ENCODE results near the gene HSD3B2. TPM values are rescaled to one million over a fixed set of nuclear protein-coding genes. Genes with fewer than 3 reads are reported as not detected.

HSD3B2 gene
- total RNA-seq, 2 experiments from 2014 or later, result not detected

DNA sequence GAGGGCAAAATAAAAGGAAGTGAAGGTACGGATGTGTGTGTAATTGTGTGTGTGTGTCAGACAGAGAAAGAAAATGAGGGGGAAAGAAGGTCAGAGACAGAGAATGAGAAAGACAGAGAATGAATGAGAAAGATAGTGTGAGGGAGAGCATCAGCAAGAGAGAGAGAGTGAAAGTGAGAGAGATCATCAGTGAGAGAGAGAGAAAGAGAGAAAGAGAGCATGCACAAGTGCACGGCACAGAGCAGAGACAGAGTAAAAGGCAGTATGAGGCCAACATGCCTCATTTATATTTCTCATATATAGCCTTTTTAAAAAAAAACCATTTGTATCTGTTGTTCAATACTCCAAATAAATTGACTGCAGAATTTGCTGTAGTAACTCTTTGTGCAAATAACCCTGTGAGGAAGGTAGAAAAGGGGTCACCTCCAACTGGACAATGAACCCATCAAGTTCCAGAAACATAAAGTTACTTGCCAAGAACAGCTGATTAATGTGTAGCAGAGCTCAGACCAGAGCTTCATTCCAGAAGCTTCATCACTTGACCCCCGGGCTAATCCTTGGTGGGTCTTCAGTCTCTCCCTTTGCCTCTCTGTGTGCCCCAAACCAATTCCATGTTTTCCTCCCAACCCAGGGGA lies 1.2 kb downstream of the HSD3B2 start:
- H3K4me1 Mint-ChIP-seq, result no peaks in the 10 kb centered on the region
- no peaks in the 10 kb centered on the region for H3K27me3 Mint-ChIP-seq
- no peaks in the 10 kb centered on the region for H3K36me3 Mint-ChIP-seq
- no peak overlapping the region for H3K27ac Mint-ChIP-seq
- DNase-seq (no peak), ATAC-seq (no peak)
- CTCF ChIA-PET, result no interaction called here
- H3K9me3 Mint-ChIP-seq (ENCODE audit: low read depth), result no peaks in the 10 kb centered on the region
- H3K4me3 Mint-ChIP-seq, result no peak overlapping the region

DNA sequence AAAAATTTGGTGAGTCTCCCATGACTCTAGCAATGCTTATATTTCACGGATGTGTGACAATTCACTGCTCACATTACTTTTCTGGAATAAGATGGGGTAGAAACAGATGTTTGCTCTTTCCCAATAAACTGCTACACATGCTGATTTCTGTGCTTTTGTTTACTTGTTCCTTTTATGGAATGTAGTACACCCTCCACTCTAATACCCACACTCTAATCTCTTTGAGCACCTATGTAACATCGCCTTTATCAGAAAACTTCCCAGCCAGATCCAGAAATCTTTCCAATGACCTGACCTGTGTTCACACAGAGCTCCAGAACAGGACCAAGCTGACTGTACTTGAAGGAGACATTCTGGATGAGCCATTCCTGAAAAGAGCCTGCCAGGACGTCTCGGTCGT lies 4.2 kb downstream of the HSD3B2 start:
- Mint-ChIP-seq H3K4me1 (no peaks in the 10 kb centered on the region), H3K36me3 (no peaks in the 10 kb centered on the region), H3K4me3 (no peak overlapping the region), H3K9me3 (ENCODE audit: low read depth) (no peaks in the 10 kb centered on the region), H3K27me3 (no peaks in the 10 kb centered on the region), H3K27ac (no peak overlapping the region)
- CTCF ChIA-PET, result no interaction called here
- DNase-seq, result no peak
- no peak for ATAC-seq

DNA sequence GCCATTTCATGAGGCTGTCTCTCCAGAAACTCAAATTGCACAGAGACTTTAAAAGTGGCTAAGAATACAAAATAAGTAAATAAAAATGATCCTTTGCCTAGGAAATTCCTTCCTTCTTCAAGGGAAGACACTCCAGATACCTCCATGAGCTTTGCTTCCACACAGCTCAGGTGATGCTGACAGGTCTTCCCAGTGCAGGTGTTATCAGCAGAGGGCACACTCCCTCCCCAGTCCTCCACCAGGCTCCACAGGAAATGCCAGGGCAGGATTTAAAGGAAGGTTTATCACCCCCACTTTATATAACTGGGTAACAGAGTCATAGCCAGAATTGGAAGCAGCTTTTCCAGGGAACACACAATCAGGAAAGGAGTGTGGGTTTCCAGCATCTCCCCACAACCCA lies 5.7 kb downstream of the HSD3B2 start:
- CTCF ChIA-PET, result no interaction called here
- Mint-ChIP-seq H3K27me3 (no peaks in the 10 kb centered on the region), H3K36me3 (no peaks in the 10 kb centered on the region), H3K9me3 (ENCODE audit: low read depth) (no peaks in the 10 kb centered on the region), H3K4me3 (no peak overlapping the region), H3K27ac (no peak overlapping the region), H3K4me1 (no peaks in the 10 kb centered on the region)
- ATAC-seq, result no peak
- DNase-seq, result no peak

DNA sequence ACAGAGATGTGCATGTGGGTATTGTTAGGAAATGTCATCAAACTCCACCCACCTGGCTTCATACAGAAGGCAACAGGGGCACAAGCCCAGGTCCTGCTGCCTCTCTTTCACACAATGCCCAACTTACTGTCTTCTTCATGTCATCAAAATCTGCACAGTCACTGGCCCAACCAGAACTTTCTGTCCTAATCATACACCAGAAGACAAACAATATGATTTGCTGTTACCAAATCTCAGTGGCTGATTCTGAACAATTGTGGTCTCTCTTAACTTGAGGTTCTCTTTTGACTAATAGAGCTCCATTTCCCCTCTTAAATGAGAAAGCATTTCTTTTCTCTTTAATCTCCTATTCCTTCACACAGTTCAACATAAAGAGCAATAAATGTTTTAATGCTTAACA lies 7.7 kb downstream of the HSD3B2 start:
- no peaks in the 10 kb centered on the region for H3K4me1 Mint-ChIP-seq
- no peak overlapping the region for H3K27ac Mint-ChIP-seq
- ATAC-seq, result no peak
- no peaks in the 10 kb centered on the region for H3K36me3 Mint-ChIP-seq
- no peak overlapping the region for H3K4me3 Mint-ChIP-seq
- H3K9me3 Mint-ChIP-seq (ENCODE audit: low read depth), result no peaks in the 10 kb centered on the region
- no peak for DNase-seq
- no peaks in the 10 kb centered on the region for H3K27me3 Mint-ChIP-seq
- CTCF ChIA-PET, result no interaction called here

DNA sequence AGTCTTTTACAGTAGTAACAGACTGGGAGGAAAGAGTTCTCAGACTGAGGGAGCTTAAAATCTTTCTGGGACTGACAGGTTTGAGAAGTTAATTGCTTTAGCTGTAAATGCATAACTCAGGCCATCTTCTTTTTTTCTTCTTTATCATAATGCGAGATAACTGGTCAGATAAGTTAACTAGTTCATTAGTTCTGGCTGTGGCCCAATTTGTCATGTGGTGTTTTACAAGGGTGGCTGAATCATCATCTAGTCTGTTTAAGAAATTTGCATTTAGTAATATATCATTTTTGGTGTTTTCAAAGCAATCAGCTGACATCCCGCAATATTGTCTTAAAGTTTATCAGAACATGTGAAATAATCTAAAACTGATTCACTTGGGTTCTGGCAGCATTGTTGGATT lies 14.0 kb downstream of the HSD3B2 start:
- CTCF ChIA-PET, result no interaction called here
- Mint-ChIP-seq H3K36me3 (no peaks in the 10 kb centered on the region), H3K27ac (no peak overlapping the region), H3K4me3 (no peak overlapping the region), H3K4me1 (no peaks in the 10 kb centered on the region), H3K27me3 (no peaks in the 10 kb centered on the region), H3K9me3 (ENCODE audit: low read depth) (no peaks in the 10 kb centered on the region)
- ATAC-seq (no peak), DNase-seq (no peak)

DNA sequence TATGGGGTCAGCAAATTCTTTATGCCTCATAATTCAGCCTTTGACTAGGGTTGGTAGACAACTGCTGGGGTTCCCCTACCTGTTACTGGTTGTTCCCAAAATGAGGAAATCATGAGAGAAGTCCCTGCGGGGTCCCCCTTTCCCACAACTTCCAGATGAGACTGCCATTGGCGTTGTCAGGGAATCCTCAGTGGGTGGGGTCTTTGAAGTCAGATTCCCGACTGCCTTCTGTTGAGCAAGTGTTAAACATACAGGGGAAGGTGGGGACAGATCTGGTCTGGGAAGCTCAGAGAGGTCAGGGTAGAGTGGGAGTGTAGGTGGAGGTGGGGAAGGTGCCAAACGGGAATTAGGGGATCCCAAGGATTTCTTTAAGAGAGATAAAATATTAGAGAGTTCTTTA lies 14.7 kb downstream of the HSD3B2 start:
- no peak for ATAC-seq
- Mint-ChIP-seq H3K4me3 (no peak overlapping the region), H3K27me3 (no peaks in the 10 kb centered on the region), H3K4me1 (no peaks in the 10 kb centered on the region), H3K36me3 (no peaks in the 10 kb centered on the region), H3K27ac (no peak overlapping the region), H3K9me3 (ENCODE audit: low read depth) (no peaks in the 10 kb centered on the region)
- no peak for DNase-seq
- CTCF ChIA-PET, result no interaction called here

DNA sequence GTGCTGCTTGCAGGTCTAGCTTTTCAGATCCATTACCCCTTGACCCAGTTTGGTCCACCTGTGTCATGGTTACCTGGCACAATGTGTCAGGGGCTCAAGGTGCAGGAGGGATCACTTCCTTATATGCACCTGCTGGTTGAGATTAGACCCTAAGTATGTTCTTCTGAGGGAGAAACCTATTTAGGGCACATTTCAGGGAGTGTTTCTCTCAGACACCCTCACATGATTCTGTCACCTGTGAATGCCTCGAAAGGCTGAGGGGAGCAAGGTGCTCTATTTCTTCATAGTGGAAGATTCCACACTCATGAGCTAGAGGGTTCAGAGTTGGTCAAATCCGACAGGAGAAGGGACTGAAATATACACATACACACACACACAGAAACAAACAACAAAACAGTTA lies 15.5 kb downstream of the HSD3B2 start:
- Mint-ChIP-seq H3K9me3 (ENCODE audit: low read depth) (no peaks in the 10 kb centered on the region), H3K36me3 (no peaks in the 10 kb centered on the region), H3K4me1 (no peaks in the 10 kb centered on the region), H3K27ac (no peak overlapping the region), H3K4me3 (no peak overlapping the region), H3K27me3 (no peaks in the 10 kb centered on the region)
- no peak for DNase-seq
- no peak for ATAC-seq
- CTCF ChIA-PET, result no interaction called here

DNA sequence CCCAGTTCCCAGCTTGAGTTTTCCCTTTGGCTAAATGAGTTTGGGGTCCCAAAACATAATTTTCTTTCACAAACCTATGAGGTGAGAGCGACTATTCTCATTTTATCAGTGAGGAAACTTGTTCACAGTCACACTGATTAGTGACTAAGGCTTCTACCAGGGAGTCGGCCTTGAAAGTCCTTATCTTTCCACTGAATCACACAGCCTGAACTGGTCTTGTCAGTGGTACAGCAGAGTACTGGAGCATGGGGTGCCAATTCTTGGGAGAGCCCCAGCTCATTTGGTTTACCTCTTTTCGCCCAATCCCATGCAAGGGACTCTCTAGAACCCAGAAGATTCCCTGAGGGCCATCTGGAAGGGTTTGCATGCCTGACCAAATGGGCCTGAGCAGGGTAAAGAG lies 16.9 kb downstream of the HSD3B2 start:
- Mint-ChIP-seq H3K36me3 (no peaks in the 10 kb centered on the region), H3K27me3 (no peaks in the 10 kb centered on the region), H3K27ac (no peak overlapping the region), H3K9me3 (ENCODE audit: low read depth) (no peaks in the 10 kb centered on the region), H3K4me3 (no peak overlapping the region), H3K4me1 (no peaks in the 10 kb centered on the region)
- no peak for ATAC-seq
- DNase-seq, result no peak
- CTCF ChIA-PET, result no interaction called here

DNA sequence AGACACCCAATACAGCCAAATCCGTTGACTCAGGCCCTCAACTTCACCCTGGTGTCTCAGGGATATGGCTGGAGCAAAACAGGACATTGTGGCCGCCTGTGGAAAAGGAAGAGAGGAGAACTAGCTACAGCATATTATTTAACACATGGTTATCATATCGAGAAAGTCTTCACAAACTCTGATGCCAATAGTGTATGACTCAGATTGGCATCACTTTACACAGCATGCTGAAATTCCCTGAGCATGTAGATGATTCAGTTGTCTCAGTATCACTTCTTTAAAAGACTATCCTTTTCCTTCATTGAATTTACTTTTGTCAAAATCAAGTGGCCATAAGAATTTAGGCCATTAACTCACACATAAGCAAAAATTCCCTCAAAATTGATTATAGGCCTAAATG lies 20.1 kb downstream of the HSD3B2 start:
- CTCF ChIA-PET, result no interaction called here
- H3K4me1 Mint-ChIP-seq, result no peaks in the 10 kb centered on the region
- H3K9me3 Mint-ChIP-seq (ENCODE audit: low read depth), result no peaks in the 10 kb centered on the region
- H3K27me3 Mint-ChIP-seq, result peaks cover 5% of the 10 kb centered on the region
- no peak overlapping the region for H3K4me3 Mint-ChIP-seq
- H3K27ac Mint-ChIP-seq, result no peak overlapping the region
- no peak for DNase-seq
- ATAC-seq, result no peak
- H3K36me3 Mint-ChIP-seq, result no peaks in the 10 kb centered on the region

DNA sequence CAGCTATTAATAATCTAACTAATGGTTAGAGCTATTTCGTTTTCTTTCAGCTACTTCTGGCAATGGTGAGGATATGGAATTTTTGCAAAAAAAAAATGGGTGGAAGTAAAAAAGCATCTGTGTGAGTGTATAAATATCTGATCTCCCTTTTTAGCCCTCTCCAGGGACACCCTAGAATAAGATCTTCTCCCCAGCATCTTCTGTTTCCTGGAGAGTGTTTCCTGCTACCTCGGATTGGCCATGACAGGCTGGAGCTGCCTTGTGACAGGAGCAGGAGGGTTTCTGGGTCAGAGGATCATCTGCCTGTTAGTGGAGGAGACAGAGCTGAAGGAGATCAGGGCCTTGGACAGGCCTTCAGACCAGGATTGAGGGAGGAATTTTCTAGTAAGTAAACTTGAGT lies 23.8 kb downstream of the HSD3B2 start:
- Mint-ChIP-seq H3K27me3 (peaks cover 8% of the 10 kb centered on the region), H3K9me3 (ENCODE audit: low read depth) (no peaks in the 10 kb centered on the region), H3K27ac (no peak overlapping the region), H3K4me3 (no peak overlapping the region), H3K36me3 (no peaks in the 10 kb centered on the region), H3K4me1 (no peaks in the 10 kb centered on the region)
- DNase-seq (no peak), ATAC-seq (no peak)
- CTCF ChIA-PET, result no interaction called here

DNA sequence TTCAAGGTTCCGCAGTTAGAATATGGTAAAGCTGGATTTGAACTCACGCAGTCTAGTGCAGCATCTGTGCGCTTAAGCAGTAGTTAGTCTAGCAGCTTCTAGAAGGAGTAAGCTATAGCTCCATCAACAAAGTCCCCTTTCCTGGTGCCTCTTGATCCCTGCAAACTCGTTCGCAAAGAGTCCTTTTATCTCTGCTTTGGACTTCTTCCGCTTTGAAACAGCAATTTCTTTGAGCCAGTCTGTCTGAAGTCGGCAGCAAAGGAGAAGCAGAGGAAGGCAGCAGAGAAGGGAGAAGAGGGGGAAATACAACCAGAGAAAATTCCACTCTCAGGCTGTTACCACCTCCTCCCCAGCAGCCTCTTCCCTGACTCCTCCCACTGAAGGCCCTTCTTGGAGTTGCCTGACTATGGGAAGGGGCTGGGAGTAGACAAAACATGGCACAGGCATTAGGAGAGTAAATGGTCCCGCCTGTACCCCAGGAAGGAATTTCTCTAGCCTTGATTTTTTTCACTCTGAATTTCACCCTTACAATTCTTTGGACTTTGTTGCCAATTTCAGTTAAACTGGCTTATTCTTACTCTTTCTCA lies 25.9 kb downstream of the HSD3B2 start:
- CTCF ChIA-PET, result no interaction called here
- H3K4me3 Mint-ChIP-seq, result no peak overlapping the region
- no peaks in the 10 kb centered on the region for H3K36me3 Mint-ChIP-seq
- no peak overlapping the region for H3K27ac Mint-ChIP-seq
- peaks cover 8% of the 10 kb centered on the region for H3K27me3 Mint-ChIP-seq
- DNase-seq (no peak), ATAC-seq (no peak)
- H3K9me3 Mint-ChIP-seq (ENCODE audit: low read depth), result no peaks in the 10 kb centered on the region
- H3K4me1 Mint-ChIP-seq, result no peaks in the 10 kb centered on the region

DNA sequence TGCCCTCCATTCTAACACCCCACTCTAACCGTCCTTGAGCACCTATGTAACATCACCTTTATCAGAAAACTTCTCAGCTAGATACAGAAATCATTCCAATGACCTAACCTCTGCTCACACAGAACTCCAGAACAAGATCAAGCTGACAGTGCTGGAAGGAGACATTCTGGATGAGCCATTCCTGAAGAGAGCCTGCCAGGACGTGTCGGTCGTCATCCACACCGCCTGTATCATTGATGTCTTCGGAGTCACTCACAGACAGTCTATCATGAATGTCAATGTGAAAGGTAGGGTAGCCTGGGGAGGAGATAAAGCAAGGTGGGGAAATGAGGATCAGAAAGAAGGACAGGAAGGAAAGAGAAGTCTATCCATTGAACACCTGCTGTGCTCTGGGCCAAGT lies 27.8 kb downstream of the HSD3B2 start:
- ATAC-seq (no peak), DNase-seq (no peak)
- Mint-ChIP-seq H3K4me3 (no peak overlapping the region), H3K27ac (no peak overlapping the region), H3K9me3 (ENCODE audit: low read depth) (no peaks in the 10 kb centered on the region), H3K4me1 (no peaks in the 10 kb centered on the region), H3K36me3 (no peaks in the 10 kb centered on the region), H3K27me3 (peaks cover 8% of the 10 kb centered on the region)
- CTCF ChIA-PET, result no interaction called here

DNA sequence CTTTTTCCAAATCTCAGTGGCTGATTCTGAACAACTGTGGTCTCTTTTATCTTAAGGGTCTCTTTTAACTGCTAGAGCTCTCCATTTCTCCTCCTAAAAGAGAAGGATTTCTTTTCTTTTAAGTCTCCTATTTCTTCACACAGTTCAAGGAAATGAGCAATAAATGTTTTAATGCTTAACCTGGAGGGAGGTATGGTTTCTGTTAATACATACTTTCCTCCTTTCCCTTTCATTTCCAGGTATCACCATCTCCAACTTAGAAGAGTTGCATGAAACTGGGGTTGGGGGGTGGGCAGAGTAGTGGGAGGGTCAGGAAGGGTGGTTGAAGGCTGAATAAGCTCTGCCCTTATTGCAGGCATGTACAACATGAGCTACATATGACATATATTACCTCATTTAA lies 31.4 kb downstream of the HSD3B2 start:
- Mint-ChIP-seq H3K9me3 (ENCODE audit: low read depth) (no peaks in the 10 kb centered on the region), H3K27ac (no peak overlapping the region), H3K36me3 (no peaks in the 10 kb centered on the region), H3K4me3 (no peak overlapping the region), H3K27me3 (peaks cover 4% of the 10 kb centered on the region), H3K4me1 (no peaks in the 10 kb centered on the region)
- DNase-seq, result no peak
- no peak for ATAC-seq
- CTCF ChIA-PET, result no interaction called here

DNA sequence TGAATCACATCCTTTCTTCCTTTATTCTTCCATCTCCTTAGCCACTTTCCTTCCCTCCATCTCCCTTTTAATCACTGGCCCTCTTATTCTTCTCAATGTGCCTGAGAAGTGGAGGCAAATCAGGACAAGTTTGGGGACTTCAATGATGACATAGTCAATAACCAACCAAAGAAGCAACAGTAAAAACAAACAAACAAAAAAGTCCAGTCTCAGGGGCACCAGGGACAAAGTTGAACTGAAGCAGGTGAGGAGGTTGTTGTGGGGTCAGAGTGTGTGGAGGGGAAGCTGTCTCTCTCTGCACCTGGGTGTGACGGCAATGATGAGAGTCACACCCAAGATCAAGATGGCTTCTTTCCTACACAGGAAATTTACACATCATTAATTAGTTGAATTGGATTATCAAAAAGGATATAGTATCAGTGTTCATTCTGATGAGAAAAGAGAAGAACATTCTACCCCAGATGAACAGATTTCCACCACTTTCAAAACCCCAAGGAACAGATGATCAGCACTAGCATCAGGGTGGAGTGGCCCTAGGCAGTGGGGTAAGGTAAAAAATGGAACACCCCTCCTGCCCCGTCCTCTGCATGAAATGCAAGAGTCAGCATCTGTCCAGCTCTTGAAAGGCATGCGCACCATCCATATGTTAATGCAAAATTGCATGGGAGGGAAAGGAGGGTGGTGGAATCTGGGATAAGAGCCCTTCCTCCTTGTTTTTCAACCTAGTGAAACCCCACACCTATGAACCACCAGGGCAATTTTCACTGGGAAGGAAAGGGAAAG lies 32.6 kb downstream of the HSD3B2 start:
- H3K36me3 Mint-ChIP-seq, result no peaks in the 10 kb centered on the region
- no peak overlapping the region for H3K27ac Mint-ChIP-seq
- CTCF ChIA-PET, result no interaction called here
- DNase-seq (no peak), ATAC-seq (no peak)
- no peak overlapping the region for H3K4me3 Mint-ChIP-seq
- no peaks in the 10 kb centered on the region for H3K9me3 Mint-ChIP-seq (ENCODE audit: low read depth)
- no peaks in the 10 kb centered on the region for H3K4me1 Mint-ChIP-seq
- H3K27me3 Mint-ChIP-seq, result peaks cover 2% of the 10 kb centered on the region

Data from activated CD8-positive, alpha-beta memory T cell treated with anti-CD3 and anti-CD28 coated beads, Interleukin-2, amount 10 ng/mL, durations not matched to agents 7 days and 5 days (primary cell).